Esophagus squamous epithelium (tissue), 5 donors: Measurements from ENCODE around the gene ATP8A2. TPM values are rescaled to one million over a fixed set of nuclear protein-coding genes. Genes with fewer than 3 reads are reported as not detected.

Experiments used
- DNase-seq: peaks from one replicate; lab custom pipeline; 2025; lab: John Stamatoyannopoulos, UW
- H3K27ac ChIP-seq, 4 donors: fragments of 200-600 bp; sonication (generic); one replicate each; pipeline ENCODE4 v1.5.1; 2016 to 2019; ENCODE audit warnings: mild to moderate bottlenecking in 1 of 4
- H3K27me3 ChIP-seq, 4 donors: fragments of 200-600 bp; sonication (generic); 1 replicate in 3 of 4; 2 replicates in 1 of 4; pipeline versions ENCODE4 v1.5.1 to v1.6.0; 2017 to 2021; ENCODE audit warnings: antibody characterized with exemption in 1 of 4
- H3K36me3 ChIP-seq, 3 donors: fragments of 200-600 bp; sonication (generic); one replicate each; pipeline ENCODE4 v1.5.1; 2016 to 2019
- H3K4me1 ChIP-seq, 3 donors: fragments of 200-600 bp; sonication (generic); one replicate each; pipeline ENCODE4 v1.5.1; 2017 to 2019
- H3K4me3 ChIP-seq, 4 donors: fragments of 200-600 bp; sonication (generic); 1 replicate in 3 of 4; 2 replicates in 1 of 4; pipeline ENCODE4 v1.5.1; 2016 to 2019; ENCODE audit warnings: mild to moderate bottlenecking in 2 of 4, moderate library complexity in 1 of 4
- H3K9me3 ChIP-seq, 3 donors: fragments of 200-600 bp; sonication (generic); one replicate each; pipeline ENCODE4 v1.5.1; 2016 to 2019
- CTCF ChIP-seq, 6 experiments: fragments of 450-650 bp in 4 of 6; fragments of 200-600 bp in 2 of 6; sonication (generic) in 2 of 6; IDR thresholded peaks; one replicate each; pipeline ENCODE4 v1.5.1; 2016 to 2019; ENCODE audit warnings: antibody characterized with exemption in 6 of 6, mild to moderate bottlenecking in 4 of 6, moderate library complexity in 4 of 6
- POLR2A ChIP-seq, 4 donors: fragments of 450-650 bp; IDR thresholded peaks; one replicate each; pipeline ENCODE4 v1.6.1; 2017; ENCODE audit warnings: antibody characterized with exemption in 4 of 4, mild to moderate bottlenecking in 4 of 4, moderate library complexity in 3 of 4
- WGBS, 2 donors: methylation state at CpG; one replicate each; pipeline ENCODE4 v1.1.5; 2018; 5-methylcytosine and 5-hydroxymethylcytosine counted together
- intact Hi-C: fragments of 100-400 bp; cut with DNase I; formaldehyde crosslinking; loops from one replicate; pipeline ENCODE4 v1.15.0; 2022
- total RNA-seq, 4 donors: library from RNA; depleted of rRNA; stranded (reverse); fragments of >200 nt; gene quantifications; one replicate each; pipeline ENCODE4 v1.1.0, GENCODE V29; 2016
- donor health status: DM: yes; HTN: yes; CAD: no.

Gene ATP8A2
- total RNA-seq, 4 donors from 2014 or later = not detected

DNA sequence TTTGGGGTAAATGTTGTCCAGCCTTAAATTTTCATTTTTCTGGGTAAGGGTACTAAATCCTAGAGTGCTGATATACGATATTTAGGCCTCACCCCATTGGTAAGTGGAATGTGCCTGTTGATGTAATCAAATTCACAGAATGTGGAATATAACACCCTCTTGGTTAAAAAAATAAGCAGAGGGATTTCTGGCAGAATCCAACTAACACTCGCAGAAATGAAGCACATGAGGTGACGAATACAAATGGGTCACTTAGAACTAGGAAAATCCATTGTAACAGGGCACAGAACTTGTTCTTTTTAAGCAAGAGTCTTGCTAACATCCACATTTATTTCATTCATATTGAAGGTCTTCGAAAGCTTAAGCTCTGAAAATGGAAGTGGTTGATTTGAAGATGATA lies 359.8 kb downstream of the ATP8A2 start:
- Histone ChIP-seq H3K36me3 (no peaks in the 10 kb centered on the region), H3K4me1 (no peaks in the 10 kb centered on the region), H3K27me3 (no peaks in the 10 kb centered on the region), H3K27ac (no peak overlapping the region), H3K4me3 (no peak overlapping the region), H3K9me3 (no peaks in the 10 kb centered on the region)
- WGBS, 2 donors = 72 to 80% methylated on average over 4 of the region's 4 CpGs
- TF ChIP-seq POLR2A (IDR thresholded peaks at IDR 0.05) = no peak
- no peak for TF ChIP-seq CTCF (IDR thresholded peaks at IDR 0.05)
- intact Hi-C loops = no loop called here
- DNase-seq = no peak

GRCh38 chr13:25732111-25732865 lies 360.5 kb downstream of the ATP8A2 start:
- no peaks in the 10 kb centered on the region for H3K4me1 ChIP-seq
- no peaks in the 10 kb centered on the region for H3K27me3 ChIP-seq
- DNase-seq = no peak
- H3K36me3 ChIP-seq = no peaks in the 10 kb centered on the region
- no peak overlapping the region for H3K27ac ChIP-seq
- TF ChIP-seq CTCF (IDR thresholded peaks at IDR 0.05) = no peak
- no peak for TF ChIP-seq POLR2A (IDR thresholded peaks at IDR 0.05)
- WGBS, 2 donors = 61 to 65% methylated on average over 6 to 7 of the region's 7 CpGs
- no peak overlapping the region for H3K4me3 ChIP-seq
- H3K9me3 ChIP-seq = no peaks in the 10 kb centered on the region
- intact Hi-C loops = no loop called here

GRCh38 chr13:25733001-25733491 lies 361.3 kb downstream of the ATP8A2 start:
- H3K27me3 ChIP-seq = no peaks in the 10 kb centered on the region
- no peak overlapping the region for H3K4me3 ChIP-seq
- TF ChIP-seq POLR2A (IDR thresholded peaks at IDR 0.05) = no peak
- no peak for TF ChIP-seq CTCF (IDR thresholded peaks at IDR 0.05)
- 52 to 53% methylated on average over 5 of the region's 5 CpGs for WGBS, 2 donors
- intact Hi-C loops = no loop called here
- H3K27ac ChIP-seq = no peak overlapping the region
- H3K9me3 ChIP-seq = no peaks in the 10 kb centered on the region
- H3K36me3 ChIP-seq = no peaks in the 10 kb centered on the region
- no peak for DNase-seq
- no peaks in the 10 kb centered on the region for H3K4me1 ChIP-seq

- intact Hi-C loops = no loop called here
- no peaks in the 10 kb centered on the region for H3K27me3 ChIP-seq
Measured at GRCh38 chr13:25733696-25734435, 362.1 kb downstream of the ATP8A2 start.

More at GRCh38 chr13:25733696-25734435, 362.1 kb downstream of the ATP8A2 start:
- no peaks in the 10 kb centered on the region for H3K9me3 ChIP-seq
- no peak overlapping the region for H3K27ac ChIP-seq
- WGBS, 2 donors = 68 to 70% methylated on average over 3 of the region's 3 CpGs
- H3K4me3 ChIP-seq = no peak overlapping the region
- H3K4me1 ChIP-seq = no peaks in the 10 kb centered on the region
- TF ChIP-seq CTCF (IDR thresholded peaks at IDR 0.05) = no peak
- no peak for TF ChIP-seq POLR2A (IDR thresholded peaks at IDR 0.05)
- DNase-seq = no peak
- H3K36me3 ChIP-seq = no peaks in the 10 kb centered on the region
